GM18867 (cell line): ENCODE results near the gene FUT6.
"Not testable (repeated sequence)": the region's sequence is repeated elsewhere in the genome, so short reads cannot be mapped to it uniquely, and the experiment has no call there.

ENCODE experiments used
- ATAC-seq: cut with Tn5 transposase; IDR thresholded peaks from one replicate; pipeline ENCODE4 v1.9.1; 2021; ENCODE audit warnings: mild to moderate bottlenecking, moderate library complexity; ENCODE audit not compliant: unreplicated experiment

Gene FUT6

GRCh38 chr19:5839065-5840017 is at the start of gene FUT6:
Gene FUT6, minus strand, starts transcription at chr19:5839702. Its CDS starts 7,135 bp downstream, at chr19:5832567.
- ATAC-seq: no peak

GRCh38 chr19:5884065-5884811 is 44.7 kb upstream of the FUT6 start:
- ATAC-seq: not testable (repeated sequence)

- not testable (repeated sequence) for ATAC-seq
Observed at GRCh38 chr19:5883157-5883873, 43.8 kb upstream of the FUT6 start.

- no peak for ATAC-seq
Observed at GRCh38 chr19:5882421-5882968, 43.0 kb upstream of the FUT6 start.

- ATAC-seq: no peak
Observed at GRCh38 chr19:5881543-5882299, 42.2 kb upstream of the FUT6 start.

GRCh38 chr19:5880604-5881078 is 41.1 kb upstream of the FUT6 start:
- ATAC-seq: no peak

GRCh38 chr19:5880196-5880595 is 40.7 kb upstream of the FUT6 start:
- no peak for ATAC-seq

GRCh38 chr19:5877882-5878281 is 38.4 kb upstream of the FUT6 start:
- no peak for ATAC-seq

GRCh38 chr19:5877427-5877826 is 37.9 kb upstream of the FUT6 start:
- ATAC-seq: no peak

GRCh38 chr19:5874496-5874895 is 35.0 kb upstream of the FUT6 start:
- ATAC-seq: not testable (repeated sequence)

GRCh38 chr19:5873617-5874199 is 34.2 kb upstream of the FUT6 start:
- ATAC-seq: no peak

GRCh38 chr19:5870986-5871394 is 31.5 kb upstream of the FUT6 start:
- no peak for ATAC-seq

- ATAC-seq: no peak
Observed at GRCh38 chr19:5867201-5868136, 28.0 kb upstream of the FUT6 start.

GRCh38 chr19:5865772-5866171 is 26.3 kb upstream of the FUT6 start:
- no peak for ATAC-seq

GRCh38 chr19:5864725-5865486 is 25.4 kb upstream of the FUT6 start:
- no peak for ATAC-seq

- no peak for ATAC-seq
Observed at GRCh38 chr19:5864013-5864720, 24.7 kb upstream of the FUT6 start.

- no peak for ATAC-seq
Observed at GRCh38 chr19:5863030-5863665, 23.6 kb upstream of the FUT6 start.
